ENCODE data around the gene PRKCE.

DNA sequence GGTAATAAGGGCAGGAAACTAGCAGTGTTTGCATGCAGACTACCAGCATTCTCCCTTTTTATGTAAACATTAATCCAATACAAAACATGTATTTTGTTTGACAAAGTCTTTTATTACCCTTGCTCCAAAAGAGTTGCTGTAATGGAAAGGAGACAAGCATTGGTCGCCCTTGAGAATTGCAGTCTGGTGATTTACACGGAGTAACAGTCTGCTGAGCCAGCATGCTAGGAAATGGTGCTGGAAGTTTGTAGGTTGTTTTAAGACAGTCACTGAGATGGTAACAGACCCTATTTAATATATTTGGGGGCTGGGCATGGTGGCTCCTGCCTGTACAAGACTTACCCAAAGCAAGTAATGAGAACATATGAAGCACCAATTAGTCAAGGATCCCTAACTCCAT, 2.8 kb upstream of the PRKCE start:
- TF ChIP-seq ZNF274 (IDR thresholded peaks at IDR 0.05; ENCODE audit: low read depth, low read length) (no peak), YY1 (IDR thresholded peaks at IDR 0.05; ENCODE audit: insufficient read depth, insufficient read length) (no peak)

All from NT2/D1 (cell line).